Neutrophil (primary cell): ENCODE data around the gene ASCL5.
"Not testable (repeated sequence)": the region's sequence is repeated elsewhere in the genome, so short reads cannot be mapped to it uniquely, and the experiment has no call there.

Experiments used
- H3K27ac ChIP-seq: fragments of 200-600 bp; sonication (generic); 2 replicates; pipeline ENCODE4 v1.5.1; 2016; ENCODE audit warnings: mild to moderate bottlenecking, moderate library complexity
- H3K27me3 ChIP-seq: fragments of 200-600 bp; sonication (generic); 2 replicates; pipeline ENCODE4 v1.6.0; 2016; ENCODE audit warnings: mild to moderate bottlenecking
- H3K36me3 ChIP-seq: fragments of 200-600 bp; sonication (generic); 2 replicates; pipeline ENCODE4 v1.5.1; 2017
- H3K4me1 ChIP-seq, 2 experiments: fragments of 200-600 bp in 1 of 2; sonication (generic) in 1 of 2; 1 replicate in 1 of 2; 2 replicates in 1 of 2; pipeline versions ENCODE4 v1.5.1 to v1.6.1; 2013 to 2016; ENCODE audit warnings: low read depth in 1 of 2, low read length in 1 of 2, mild to moderate bottlenecking in 1 of 2, moderate library complexity in 1 of 2; ENCODE audit not compliant: control insufficient read depth in 1 of 2, insufficient read depth in 1 of 2
- H3K4me3 ChIP-seq, 2 experiments: fragments of 200-600 bp in 1 of 2; sonication (generic) in 1 of 2; 1 replicate in 1 of 2; 2 replicates in 1 of 2; pipeline ENCODE4 v1.5.1; 2013 to 2016; ENCODE audit warnings: low read depth in 1 of 2, low read length in 1 of 2, mild to moderate bottlenecking in 1 of 2, moderate library complexity in 1 of 2
- H3K9me3 ChIP-seq: fragments of 200-600 bp; sonication (generic); 2 replicates; pipeline ENCODE4 v1.5.1; 2016
- TF ChIP-seq, protein P1 (sequence below): fragments of 200-600 bp; sonication (generic); IDR thresholded peaks from 2 replicates; pipeline ENCODE4 v1.5.1; 2016; ENCODE audit warnings: antibody characterized with exemption

Gene ASCL5

DNA sequence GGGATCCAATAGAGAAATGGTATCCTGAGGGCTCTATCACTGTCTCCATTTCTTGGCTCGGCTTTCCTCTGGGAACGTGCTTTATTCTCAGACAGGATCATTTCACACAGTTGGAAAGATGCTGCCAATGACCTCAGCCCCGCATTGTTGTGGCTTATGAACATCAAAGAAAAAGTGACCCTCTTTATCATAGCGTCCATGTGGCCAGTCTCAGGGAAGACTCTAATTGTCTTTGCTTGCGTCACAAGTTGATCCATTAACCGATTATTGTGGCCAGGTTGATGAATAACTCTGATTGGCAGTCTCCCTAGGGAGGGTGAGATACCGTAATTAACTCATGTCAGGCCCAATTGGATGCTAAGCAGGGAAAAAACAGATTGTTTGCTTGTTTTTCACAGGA is 37.7 kb upstream of the ASCL5 start:
- H3K36me3 ChIP-seq: no peaks in the 10 kb centered on the region
- H3K27ac ChIP-seq: no peak overlapping the region
- no peaks in the 10 kb centered on the region for H3K9me3 ChIP-seq
- H3K27me3 ChIP-seq: peaks cover 5% of the 10 kb centered on the region
- TF ChIP-seq, protein P1, sequence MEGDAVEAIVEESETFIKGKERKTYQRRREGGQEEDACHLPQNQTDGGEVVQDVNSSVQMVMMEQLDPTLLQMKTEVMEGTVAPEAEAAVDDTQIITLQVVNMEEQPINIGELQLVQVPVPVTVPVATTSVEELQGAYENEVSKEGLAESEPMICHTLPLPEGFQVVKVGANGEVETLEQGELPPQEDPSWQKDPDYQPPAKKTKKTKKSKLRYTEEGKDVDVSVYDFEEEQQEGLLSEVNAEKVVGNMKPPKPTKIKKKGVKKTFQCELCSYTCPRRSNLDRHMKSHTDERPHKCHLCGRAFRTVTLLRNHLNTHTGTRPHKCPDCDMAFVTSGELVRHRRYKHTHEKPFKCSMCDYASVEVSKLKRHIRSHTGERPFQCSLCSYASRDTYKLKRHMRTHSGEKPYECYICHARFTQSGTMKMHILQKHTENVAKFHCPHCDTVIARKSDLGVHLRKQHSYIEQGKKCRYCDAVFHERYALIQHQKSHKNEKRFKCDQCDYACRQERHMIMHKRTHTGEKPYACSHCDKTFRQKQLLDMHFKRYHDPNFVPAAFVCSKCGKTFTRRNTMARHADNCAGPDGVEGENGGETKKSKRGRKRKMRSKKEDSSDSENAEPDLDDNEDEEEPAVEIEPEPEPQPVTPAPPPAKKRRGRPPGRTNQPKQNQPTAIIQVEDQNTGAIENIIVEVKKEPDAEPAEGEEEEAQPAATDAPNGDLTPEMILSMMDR: no peak
- no peak overlapping the region for H3K4me3 ChIP-seq
- no peaks in the 10 kb centered on the region for H3K4me1 ChIP-seq

- H3K27me3 ChIP-seq: peaks cover 5% of the 10 kb centered on the region
- H3K27ac ChIP-seq: no peak overlapping the region
- no peaks in the 10 kb centered on the region for H3K9me3 ChIP-seq
- TF ChIP-seq, protein P1: no peak
- no peaks in the 10 kb centered on the region for H3K36me3 ChIP-seq
- no peak overlapping the region for H3K4me3 ChIP-seq
- H3K4me1 ChIP-seq: no peaks in the 10 kb centered on the region
Observed at GRCh38 chr1:201163707-201164106, 36.7 kb upstream of the ASCL5 start.

DNA sequence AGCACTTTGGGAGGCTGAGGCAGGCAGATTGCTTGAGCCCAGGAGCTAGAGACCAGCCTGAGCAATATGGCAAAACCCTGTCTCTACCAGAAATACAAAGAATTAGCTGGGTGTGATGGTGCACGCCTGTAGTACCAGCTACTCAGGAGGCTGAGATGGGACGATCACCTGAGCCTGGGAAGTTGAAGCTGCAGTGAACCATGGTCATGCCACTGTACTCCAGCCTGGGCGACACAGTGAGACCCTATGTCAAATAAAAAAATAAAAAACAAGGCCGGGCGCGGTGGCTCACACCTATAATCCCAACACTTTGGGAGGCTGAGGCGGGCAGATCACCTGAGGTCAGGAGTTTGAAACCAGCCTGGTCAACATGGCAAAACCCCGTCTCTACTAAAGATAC is 36.1 kb upstream of the ASCL5 start:
- not testable (repeated sequence) for H3K27ac ChIP-seq, H3K27me3 ChIP-seq, H3K4me1 ChIP-seq, H3K4me3 ChIP-seq, H3K9me3 ChIP-seq, H3K36me3 ChIP-seq

- TF ChIP-seq, protein P1: no peak
Observed at GRCh38 chr1:201157949-201158348, 31.0 kb upstream of the ASCL5 start.

GRCh38 chr1:201156819-201157218 is 29.8 kb upstream of the ASCL5 start:
- Histone ChIP-seq H3K4me3 (no peak overlapping the region), H3K36me3 (peaks cover 1% of the 10 kb centered on the region), H3K4me1 (peaks cover 13 to 19% of the 10 kb centered on the region in 2 experiments), H3K27me3 (no peaks in the 10 kb centered on the region), H3K9me3 (no peaks in the 10 kb centered on the region), H3K27ac (no peak overlapping the region)
- TF ChIP-seq, protein P1: no peak

More at GRCh38 chr1:201157949-201158348, 31.0 kb upstream of the ASCL5 start:
- Histone ChIP-seq H3K4me3 (no peak overlapping the region), H3K27me3 (no peaks in the 10 kb centered on the region), H3K36me3 (no peaks in the 10 kb centered on the region), H3K4me1 (peaks cover 13 to 19% of the 10 kb centered on the region in 2 experiments), H3K27ac (no peak overlapping the region), H3K9me3 (no peaks in the 10 kb centered on the region)

GRCh38 chr1:201156346-201156745 is 29.4 kb upstream of the ASCL5 start:
- H3K4me1 ChIP-seq: peaks cover 13 to 19% of the 10 kb centered on the region in 2 experiments
- H3K4me3 ChIP-seq: no peak overlapping the region
- no peaks in the 10 kb centered on the region for H3K9me3 ChIP-seq
- peaks cover 5% of the 10 kb centered on the region for H3K36me3 ChIP-seq
- H3K27me3 ChIP-seq: no peaks in the 10 kb centered on the region
- H3K27ac ChIP-seq: no peak overlapping the region
- TF ChIP-seq, protein P1: no peak
